Activated gamma-delta T cell (primary cell): Measurements from ENCODE around the gene AZU1.
"Not testable (repeated sequence)": the region's sequence is repeated elsewhere in the genome, so short reads cannot be mapped to it uniquely, and the experiment has no call there.

Experiments
- DNase-seq: peaks from one replicate; lab custom pipeline; 2025; lab: John Stamatoyannopoulos, UW

The AZU1 gene

GRCh38 chr19:829129-829758, 1.6 kb downstream of the AZU1 start:
- DNase-seq = no peak

GRCh38 chr19:831407-832369, 4.1 kb downstream of the AZU1 start:
- no peak for DNase-seq

- DNase-seq = no peak
Observed at GRCh38 chr19:834216-834615, 6.6 kb downstream of the AZU1 start.

- no peak for DNase-seq
Observed at GRCh38 chr19:835210-835810, 7.7 kb downstream of the AZU1 start.

GRCh38 chr19:840519-841206, 13.0 kb downstream of the AZU1 start, which contains the start of gene PRTN3:
TSS of gene PRTN3 (plus strand) at chr19:840999. CDS start at chr19:841009, 10 bp downstream.
- no peak for DNase-seq

GRCh38 chr19:842802-843179, 15.2 kb downstream of the AZU1 start:
- not testable (repeated sequence) for DNase-seq

GRCh38 chr19:843180-843835, 15.7 kb downstream of the AZU1 start:
- no peak for DNase-seq

GRCh38 chr19:843836-844545, 16.4 kb downstream of the AZU1 start:
- no peak for DNase-seq

- no peak for DNase-seq
Observed at GRCh38 chr19:844546-844971, 16.9 kb downstream of the AZU1 start.

GRCh38 chr19:845707-846521, 18.3 kb downstream of the AZU1 start:
- DNase-seq = no peak

GRCh38 chr19:848386-848921, 20.8 kb downstream of the AZU1 start:
- DNase-seq = no peak

- not testable (repeated sequence) for DNase-seq
Observed at GRCh38 chr19:849195-849594, 21.6 kb downstream of the AZU1 start.

GRCh38 chr19:850221-850978, 22.8 kb downstream of the AZU1 start:
- no peak for DNase-seq

GRCh38 chr19:850979-851335, 23.3 kb downstream of the AZU1 start:
- DNase-seq = no peak

- no peak for DNase-seq
Observed at GRCh38 chr19:852136-853013, 24.7 kb downstream of the AZU1 start, which contains the start of gene ELANE. TSS of gene ELANE (plus strand) at chr19:852303. CDS start at chr19:852329, 26 bp downstream.

- no peak for DNase-seq
Observed at GRCh38 chr19:853014-853585, 25.5 kb downstream of the AZU1 start.

GRCh38 chr19:853614-854220, 26.1 kb downstream of the AZU1 start:
- DNase-seq = not testable (repeated sequence)
